Thoracic aorta (tissue), 2 donors: ENCODE measurements around the gene TINCR. TPM values are rescaled to one million over a fixed set of nuclear protein-coding genes. Genes with fewer than 3 reads are reported as not detected.

Experiments used
- ATAC-seq: fragments of 150-250 bp; one replicate; pipeline ENCODE4 v1.8.0; 2017; ENCODE audit warnings: low read depth; ENCODE audit not compliant: insufficient number of reproducible peaks, low FRiP score
- DNase-seq: peaks from one replicate; pipeline ENCODE4 v3.0.0-alpha.2; 2020; ENCODE audit warnings: low spot score
- H3K27ac ChIP-seq, 2 donors: fragments of 200-600 bp; sonication (generic); 1 replicate in 1 of 2; 2 replicates in 1 of 2; pipeline ENCODE4 v1.5.1; 2016; ENCODE audit warnings: mild to moderate bottlenecking in 2 of 2, moderate library complexity in 2 of 2
- H3K27me3 ChIP-seq: fragments of 200-600 bp; sonication (generic); replicated peaks from 2 replicates; pipeline ENCODE4 v1.6.0; 2016; ENCODE audit warnings: mild to moderate bottlenecking; ENCODE audit not compliant: insufficient read depth
- H3K36me3 ChIP-seq: fragments of 200-600 bp; sonication (generic); one replicate; pipeline ENCODE4 v1.5.1; 2016
- H3K4me1 ChIP-seq, 2 donors: fragments of 200-600 bp; sonication (generic); 1 replicate in 1 of 2; 2 replicates in 1 of 2; pipeline versions ENCODE4 v1.5.1 to v1.6.0; 2016; ENCODE audit warnings: low read depth in 2 of 2, mild to moderate bottlenecking in 1 of 2; ENCODE audit not compliant: control insufficient read depth in 1 of 2
- H3K4me3 ChIP-seq: fragments of 200-600 bp; sonication (generic); 2 replicates; pipeline ENCODE4 v1.5.1; 2016; ENCODE audit warnings: mild to moderate bottlenecking
- H3K9me3 ChIP-seq: fragments of 200-600 bp; sonication (generic); 2 replicates; pipeline ENCODE4 v1.5.1; 2016
- CTCF ChIP-seq: fragments of 200-600 bp; sonication (generic); IDR thresholded peaks from one replicate; pipeline ENCODE4 v1.5.1; 2019; ENCODE audit warnings: antibody characterized with exemption
- total RNA-seq, 2 donors: library from RNA; depleted of rRNA; stranded (reverse); fragments of >200 nt; gene quantifications; one replicate each; pipeline versions ENCODE4 v1.1.0 to v1.2.3, GENCODE V29; 2016

TINCR gene
- total RNA-seq, 2 donors from 2014 or later = 0.56 to 2.0 TPM

GRCh38 chr19:5536337-5536894 lies 31.3 kb downstream of the TINCR start:
- Histone ChIP-seq H3K4me3 (peak overlapping the region; percentile 39), H3K27ac (no peak overlapping the region), H3K36me3 (no peaks in the 10 kb centered on the region), H3K4me1 (peaks cover 6 to 8% of the 10 kb centered on the region in 2 donors), H3K9me3 (peaks cover 14% of the 10 kb centered on the region), H3K27me3 (no peaks in the 10 kb centered on the region)
- ATAC-seq (no peak), DNase-seq (no peak)
- no peak for TF ChIP-seq CTCF

GRCh38 chr19:5534787-5535586 lies 32.8 kb downstream of the TINCR start:
- Histone ChIP-seq H3K27ac (no peak overlapping the region), H3K27me3 (no peaks in the 10 kb centered on the region), H3K4me1 (peaks cover 6 to 8% of the 10 kb centered on the region in 2 donors), H3K4me3 (no peak overlapping the region), H3K36me3 (no peaks in the 10 kb centered on the region), H3K9me3 (peaks cover 14% of the 10 kb centered on the region)
- DNase-seq = no peak
- ATAC-seq = no peak
- no peak for TF ChIP-seq CTCF

GRCh38 chr19:5533257-5533656 lies 34.5 kb downstream of the TINCR start:
- H3K9me3 ChIP-seq = peaks cover 14% of the 10 kb centered on the region
- no peaks in the 10 kb centered on the region for H3K36me3 ChIP-seq
- no peak for ATAC-seq
- peaks cover 6 to 8% of the 10 kb centered on the region in 2 donors for H3K4me1 ChIP-seq
- no peak for DNase-seq
- no peaks in the 10 kb centered on the region for H3K27me3 ChIP-seq
- TF ChIP-seq CTCF = no peak
- H3K4me3 ChIP-seq = no peak overlapping the region
- H3K27ac ChIP-seq = no peak overlapping the region

- H3K27ac ChIP-seq = no peak overlapping the region
- no peak for TF ChIP-seq CTCF
- no peaks in the 10 kb centered on the region for H3K27me3 ChIP-seq
- H3K4me1 ChIP-seq = no peaks in the 10 kb centered on the region
- DNase-seq (no peak), ATAC-seq (no peak)
- no peaks in the 10 kb centered on the region for H3K36me3 ChIP-seq
- H3K9me3 ChIP-seq = peaks cover 14% of the 10 kb centered on the region
- H3K4me3 ChIP-seq = no peak overlapping the region
These were observed 37.1 kb downstream of the TINCR start for GRCh38 chr19:5530701-5531100.

- no peaks in the 10 kb centered on the region for H3K27me3 ChIP-seq
- no peak for TF ChIP-seq CTCF
- H3K27ac ChIP-seq = no peak overlapping the region
- H3K4me3 ChIP-seq = no peak overlapping the region
- H3K9me3 ChIP-seq = no peaks in the 10 kb centered on the region
- no peaks in the 10 kb centered on the region for H3K4me1 ChIP-seq
- H3K36me3 ChIP-seq = no peaks in the 10 kb centered on the region
- ATAC-seq = no peak
- no peak for DNase-seq
These were observed 41.1 kb downstream of the TINCR start for GRCh38 chr19:5526691-5527090.
